Panc1 (cell line): ENCODE measurements around the gene CTR9. TPM values are rescaled to one million over a fixed set of nuclear protein-coding genes. Genes with fewer than 3 reads are reported as not detected.

Experiments used
- ATAC-seq: fragments of 200-7000 bp; cut with Tn5 transposase; 2 replicates; pipeline ENCODE4 v1.9.1; 2020; ENCODE audit warnings: mild to moderate bottlenecking, moderate library complexity
- BruUV-seq: library from RNA; stranded (reverse); fragments of 400-500 nt; replicated peaks from 2 replicates; lab custom pipeline; 2021; lab: Mats Ljungman, UMichigan
- CTCF ChIA-PET: fragments of 300-600 bp; sonication (Branson Sonifier 250); formaldehyde crosslinking; loops from one replicate; lab custom pipeline; 2022; ENCODE audit warnings: antibody characterized with exemption; lab: Charles Lee
- POLR2A ChIA-PET: fragments of 300-600 bp; sonication (Branson Sonifier 250); formaldehyde crosslinking; loops from one replicate; lab custom pipeline; 2022; ENCODE audit warnings: antibody characterized with exemption; lab: Charles Lee
- DNase-seq: peaks from one replicate; pipeline ENCODE4 v3.0.0-alpha.2; 2010; ENCODE audit warnings: low read depth, low spot score
- H3K27ac ChIP-seq: 2 replicates; pipeline ENCODE4 v1.5.1; 2011; ENCODE audit warnings: mild to moderate bottlenecking, low read length, inconsistent platforms
- H3K27me3 ChIP-seq: fragments of 200-500 bp; sonication (Bioruptor generic); 2 replicates; pipeline ENCODE4 v1.6.0; 2014; ENCODE audit warnings: low read length, inconsistent platforms; ENCODE audit not compliant: control insufficient read depth, insufficient read depth
- H3K36me3 ChIP-seq: fragments of 200-500 bp; sonication (Bioruptor generic); 2 replicates; pipeline ENCODE4 v1.5.1; 2014; ENCODE audit warnings: inconsistent platforms, mild to moderate bottlenecking, low read length, moderate library complexity; ENCODE audit not compliant: control insufficient read depth, insufficient read depth
- H3K4me1 ChIP-seq: 2 replicates; pipeline ENCODE4 v1.5.1; 2011; ENCODE audit warnings: inconsistent platforms, mild to moderate bottlenecking, low read length, moderate library complexity; ENCODE audit not compliant: control insufficient read depth, insufficient read depth
- H3K4me3 ChIP-seq, 2 experiments: 2 replicates each; pipeline ENCODE4 v1.5.1; 2011 to 2012; ENCODE audit warnings: low read depth in 2 of 2, low read length in 2 of 2, mild to moderate bottlenecking in 2 of 2, inconsistent platforms in 1 of 2, moderate library complexity in 1 of 2
- H3K9me3 ChIP-seq: fragments of 200-500 bp; sonication (Bioruptor generic); 2 replicates; pipeline ENCODE4 v1.5.1; 2014; ENCODE audit warnings: low read depth, mild to moderate bottlenecking, inconsistent platforms, low read length, moderate library complexity; ENCODE audit not compliant: control insufficient read depth, insufficient read depth
- POLR2AphosphoS5 ChIP-seq: IDR thresholded peaks from 2 replicates; pipeline ENCODE4 v1.6.1; 2012; ENCODE audit warnings: mild to moderate bottlenecking, low read depth, low read length, moderate library complexity
- SIN3A ChIP-seq: IDR thresholded peaks from 2 replicates; pipeline ENCODE4 v1.6.1; 2012; ENCODE audit warnings: low read depth, mild to moderate bottlenecking, low read length, moderate library complexity, borderline replicate concordance; ENCODE audit not compliant: insufficient read depth
- TCF7L2 ChIP-seq: IDR thresholded peaks from 2 replicates; pipeline ENCODE4 v1.6.1; 2011; ENCODE audit warnings: mild to moderate bottlenecking, low read depth, low read length, inconsistent platforms
- in situ Hi-C: cut with HindIII; loops from 2 replicates; pipeline ENCODE4 v1.10.0; 2016; ENCODE audit warnings: low sequenced_read_pairs, low pct_unique_long_range_greater_than_20kb
- intact Hi-C: fragments of 100-400 bp; cut with micrococcal nuclease; formaldehyde crosslinking; loops from one replicate; pipeline ENCODE4 v1.10.0; 2022; ENCODE audit not compliant: unreplicated experiment
- total RNA-seq: library from RNA; stranded (reverse); gene quantifications from one replicate; pipeline ENCODE4 v1.2.1, GENCODE V29; 2021; ENCODE audit not compliant: unreplicated experiment
- TF ChIP-seq, protein P1 (sequence below), 2 experiments: IDR thresholded peaks; 2 replicates each; pipeline ENCODE4 v1.6.1; 2011 to 2012; ENCODE audit warnings: low read depth in 2 of 2, control low read depth in 1 of 2, low read length in 1 of 2, mild to moderate bottlenecking in 1 of 2, moderate library complexity in 1 of 2; ENCODE audit not compliant: insufficient read depth in 1 of 2
- TF ChIP-seq, protein P2 (sequence below): fragments of 450-650 bp; IDR thresholded peaks from 2 replicates; pipeline ENCODE4 v1.5.1; 2017; ENCODE audit warnings: mild to moderate bottlenecking

Gene CTR9
- total RNA-seq, 1 experiment from 2014 or later: 60.1 TPM

DNA sequence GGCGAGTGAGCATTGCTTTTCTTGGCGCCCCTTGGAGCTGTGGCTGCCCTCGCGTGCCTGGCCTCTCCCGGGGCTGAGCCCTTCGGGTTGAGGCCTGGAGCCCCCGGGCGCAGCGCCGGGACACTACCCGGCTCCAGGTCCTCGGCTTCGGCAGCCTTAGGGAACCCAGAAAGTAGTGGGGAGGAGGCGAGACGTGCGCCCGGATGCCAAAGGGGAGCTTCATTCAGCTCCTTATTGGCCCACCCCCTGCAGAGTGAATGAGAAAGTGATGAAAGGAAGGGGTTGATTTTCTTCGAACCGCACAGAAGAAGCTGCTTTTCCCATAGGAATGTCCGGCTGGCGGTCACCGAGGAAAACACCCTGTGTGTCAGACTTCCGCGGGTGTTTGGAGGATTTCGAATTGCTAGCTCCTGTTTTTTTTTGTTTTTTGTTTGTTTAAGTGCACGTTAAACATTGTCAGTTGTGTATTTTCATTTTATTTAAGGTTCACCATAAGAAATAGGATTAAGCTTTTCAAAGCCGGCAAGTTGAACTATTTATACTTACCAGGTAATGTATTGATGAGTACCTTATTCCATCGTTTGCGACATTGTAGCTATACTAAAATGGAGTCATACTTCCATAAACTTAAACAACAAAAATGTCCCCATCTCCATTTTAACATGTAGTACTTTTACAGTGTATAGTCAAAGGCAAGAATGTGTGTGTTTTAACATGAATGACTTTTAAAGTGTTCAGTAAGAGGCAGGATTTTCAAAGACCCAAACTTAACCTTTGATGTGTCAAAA is 58.5 kb downstream of the CTR9 start:
- peak overlapping the region; percentile 96 for H3K27ac ChIP-seq
- H3K9me3 ChIP-seq: no peaks in the 10 kb centered on the region
- H3K27me3 ChIP-seq: no peaks in the 10 kb centered on the region
- intact Hi-C loops: loop anchor here (5.0 kb wide), 3 partner anchors 38 to 118 kb away; partner anchors contain the start of gene ZBED5
- TF ChIP-seq SIN3A: 0 out of 2 replicates have a peak, but pooled peaks have one; percentile 30
- TF ChIP-seq, protein P1, sequence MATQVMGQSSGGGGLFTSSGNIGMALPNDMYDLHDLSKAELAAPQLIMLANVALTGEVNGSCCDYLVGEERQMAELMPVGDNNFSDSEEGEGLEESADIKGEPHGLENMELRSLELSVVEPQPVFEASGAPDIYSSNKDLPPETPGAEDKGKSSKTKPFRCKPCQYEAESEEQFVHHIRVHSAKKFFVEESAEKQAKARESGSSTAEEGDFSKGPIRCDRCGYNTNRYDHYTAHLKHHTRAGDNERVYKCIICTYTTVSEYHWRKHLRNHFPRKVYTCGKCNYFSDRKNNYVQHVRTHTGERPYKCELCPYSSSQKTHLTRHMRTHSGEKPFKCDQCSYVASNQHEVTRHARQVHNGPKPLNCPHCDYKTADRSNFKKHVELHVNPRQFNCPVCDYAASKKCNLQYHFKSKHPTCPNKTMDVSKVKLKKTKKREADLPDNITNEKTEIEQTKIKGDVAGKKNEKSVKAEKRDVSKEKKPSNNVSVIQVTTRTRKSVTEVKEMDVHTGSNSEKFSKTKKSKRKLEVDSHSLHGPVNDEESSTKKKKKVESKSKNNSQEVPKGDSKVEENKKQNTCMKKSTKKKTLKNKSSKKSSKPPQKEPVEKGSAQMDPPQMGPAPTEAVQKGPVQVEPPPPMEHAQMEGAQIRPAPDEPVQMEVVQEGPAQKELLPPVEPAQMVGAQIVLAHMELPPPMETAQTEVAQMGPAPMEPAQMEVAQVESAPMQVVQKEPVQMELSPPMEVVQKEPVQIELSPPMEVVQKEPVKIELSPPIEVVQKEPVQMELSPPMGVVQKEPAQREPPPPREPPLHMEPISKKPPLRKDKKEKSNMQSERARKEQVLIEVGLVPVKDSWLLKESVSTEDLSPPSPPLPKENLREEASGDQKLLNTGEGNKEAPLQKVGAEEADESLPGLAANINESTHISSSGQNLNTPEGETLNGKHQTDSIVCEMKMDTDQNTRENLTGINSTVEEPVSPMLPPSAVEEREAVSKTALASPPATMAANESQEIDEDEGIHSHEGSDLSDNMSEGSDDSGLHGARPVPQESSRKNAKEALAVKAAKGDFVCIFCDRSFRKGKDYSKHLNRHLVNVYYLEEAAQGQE (IDR thresholded peaks at IDR 0.05; ENCODE audit: insufficient read depth in 1 of 2, low read depth in 2 of 2, low read length in 1 of 2): no peak
- DNase-seq (no peak), ATAC-seq (peak; percentile 46)
- ChIA-PET CTCF (interaction anchor here (0.5 to 1.9 kb wide), 10 partner anchors 14 to 270 kb away, joined by 3 to 17 read pairs (median 3); partner anchors contain the start of gene ZBED5), POLR2A (interaction anchor here (0.6 to 2.3 kb wide), 19 partner anchors 9 to 964 kb away, joined by 3 to 32 read pairs (median 5); partner anchors contain the start of gene ZBED5)
- TSS peak; percentile 87 for BruUV-seq
- peak overlapping the region; percentile 83 to 86 for H3K4me3 ChIP-seq
- in situ Hi-C loops: no loop called here
- peaks cover 31% of the 10 kb centered on the region for H3K36me3 ChIP-seq
- H3K4me1 ChIP-seq: peaks cover 31% of the 10 kb centered on the region

DNA sequence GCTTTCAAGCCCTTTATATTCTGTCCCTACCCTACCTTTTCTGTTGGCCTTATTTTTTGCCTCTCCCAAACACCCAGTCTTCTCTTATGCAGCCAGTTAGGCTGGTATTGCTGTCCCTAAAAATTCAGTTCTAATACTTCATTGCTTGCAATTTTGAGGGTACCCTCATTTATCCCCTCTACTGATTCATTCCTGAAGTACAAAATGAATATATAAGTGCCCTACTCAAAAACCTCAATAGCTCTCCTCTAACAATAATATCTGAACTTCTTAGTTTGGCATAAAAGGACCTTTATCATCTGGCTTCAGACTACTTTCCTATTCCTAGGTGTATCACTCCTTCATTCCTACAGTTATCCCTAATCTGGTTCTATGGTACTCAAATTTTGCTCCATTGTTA is 62.9 kb downstream of the CTR9 start:
- ChIA-PET POLR2A (interaction anchor here (0.6 kb wide), 1 partner anchor 390 kb away, joined by 4 read pairs; no protein-coding TSS in a partner anchor), CTCF (no interaction called here)
- ATAC-seq (no peak), DNase-seq (no peak)
- in situ Hi-C loops (no loop called here), intact Hi-C loops (loop anchor here (5.0 kb wide), 1 partner anchor 33 kb away; no protein-coding TSS in a partner anchor)
- Histone ChIP-seq H3K27me3 (no peaks in the 10 kb centered on the region), H3K36me3 (no peaks in the 10 kb centered on the region), H3K27ac (no peak overlapping the region), H3K4me3 (no peak overlapping the region), H3K4me1 (peaks cover 9% of the 10 kb centered on the region; the same call in 1 of the 2 replicates), H3K9me3 (no peaks in the 10 kb centered on the region)
- TF ChIP-seq, protein P2, sequence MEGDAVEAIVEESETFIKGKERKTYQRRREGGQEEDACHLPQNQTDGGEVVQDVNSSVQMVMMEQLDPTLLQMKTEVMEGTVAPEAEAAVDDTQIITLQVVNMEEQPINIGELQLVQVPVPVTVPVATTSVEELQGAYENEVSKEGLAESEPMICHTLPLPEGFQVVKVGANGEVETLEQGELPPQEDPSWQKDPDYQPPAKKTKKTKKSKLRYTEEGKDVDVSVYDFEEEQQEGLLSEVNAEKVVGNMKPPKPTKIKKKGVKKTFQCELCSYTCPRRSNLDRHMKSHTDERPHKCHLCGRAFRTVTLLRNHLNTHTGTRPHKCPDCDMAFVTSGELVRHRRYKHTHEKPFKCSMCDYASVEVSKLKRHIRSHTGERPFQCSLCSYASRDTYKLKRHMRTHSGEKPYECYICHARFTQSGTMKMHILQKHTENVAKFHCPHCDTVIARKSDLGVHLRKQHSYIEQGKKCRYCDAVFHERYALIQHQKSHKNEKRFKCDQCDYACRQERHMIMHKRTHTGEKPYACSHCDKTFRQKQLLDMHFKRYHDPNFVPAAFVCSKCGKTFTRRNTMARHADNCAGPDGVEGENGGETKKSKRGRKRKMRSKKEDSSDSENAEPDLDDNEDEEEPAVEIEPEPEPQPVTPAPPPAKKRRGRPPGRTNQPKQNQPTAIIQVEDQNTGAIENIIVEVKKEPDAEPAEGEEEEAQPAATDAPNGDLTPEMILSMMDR: no peak
- no peak for TF ChIP-seq SIN3A
- TF ChIP-seq TCF7L2: no peak
- TF ChIP-seq POLR2AphosphoS5: no peak
- TF ChIP-seq, protein P1 (IDR thresholded peaks at IDR 0.05; ENCODE audit: insufficient read depth in 1 of 2, low read depth in 2 of 2, low read length in 1 of 2): no peak
- no TSS peak for BruUV-seq
